ENCODE results near the gene PCDH8. TPM values are rescaled to one million over a fixed set of nuclear protein-coding genes. Genes with fewer than 3 reads are reported as not detected.

Gene PCDH8
- total and polyA plus RNA-seq, 2 of the 4 experiments (the other 2 are of a cell fraction), result not detected

DNA sequence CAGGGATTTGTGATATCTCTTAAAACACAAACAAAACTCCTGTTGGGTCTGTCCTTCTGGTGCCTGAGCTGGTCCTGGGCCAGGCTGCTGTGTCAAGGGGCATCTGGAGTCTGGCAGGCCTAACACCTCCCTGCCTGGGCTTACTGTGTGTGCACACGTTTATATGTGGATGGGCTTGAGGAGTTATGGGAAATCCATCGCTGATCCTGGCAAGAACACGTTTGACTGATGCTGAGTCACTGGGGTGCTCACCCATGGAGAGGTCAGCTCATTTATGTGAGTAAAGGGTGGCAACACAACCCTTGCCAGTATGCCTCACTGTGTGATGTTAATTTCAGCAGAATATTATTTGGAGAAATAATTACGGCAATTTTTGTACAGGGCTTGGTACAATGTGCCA lies 44.5 kb upstream of the PCDH8 start:
- in situ Hi-C loops (cut with MboI; ENCODE audit: low sequenced_read_pairs), result no loop called here

More for the DNA sequence above, 44.5 kb upstream of the PCDH8 start:
- H3K27me3 ChIP-seq (ENCODE audit: control insufficient read depth, insufficient read depth, low read length), result no peaks in the 10 kb centered on the region
- H3K36me3 ChIP-seq (ENCODE audit: control insufficient read depth, insufficient read depth, low read length), result no peaks in the 10 kb centered on the region
- no peak overlapping the region for H3K4ac ChIP-seq (ENCODE audit: low read depth, low read length)
- H2AK9ac ChIP-seq (replicated peaks; ENCODE audit: low read depth, low read length, poor library complexity), result no peak overlapping the region
- no peak overlapping the region for H4K8ac ChIP-seq (ENCODE audit: low read depth in 2 of 2, low read length in 2 of 2)
- H3K23ac ChIP-seq (ENCODE audit: low read depth, low read length), result no peak overlapping the region
- no peak overlapping the region for H4K5ac ChIP-seq (ENCODE audit: low read depth, low read length)
- no peak for DNase-seq
- no peak overlapping the region for H3K4me3 ChIP-seq (ENCODE audit: insufficient read depth, low read depth, low read length)
- H2BK20ac ChIP-seq (ENCODE audit: low read depth, low read length), result no peak overlapping the region
- H3K4me1 ChIP-seq (ENCODE audit: control insufficient read depth, insufficient read depth, low read length), result no peaks in the 10 kb centered on the region
- H3K9ac ChIP-seq (ENCODE audit: low read depth, low read length), result no peak overlapping the region
- H2BK120ac ChIP-seq (ENCODE audit: low read depth, low read length), result no peak overlapping the region
- no peaks in the 10 kb centered on the region for H3K79me1 ChIP-seq (ENCODE audit: low read depth in 1 of 2, low read length in 2 of 2)
- H4K91ac ChIP-seq (ENCODE audit: insufficient read depth, low read depth, low read length), result no peak overlapping the region
- no peak overlapping the region for H3K56ac ChIP-seq (ENCODE audit: extremely low read depth, insufficient read depth, low read length)
- no peak overlapping the region for H2AK5ac ChIP-seq (ENCODE audit: low read depth, low read length)
- no peak overlapping the region for H3K27ac ChIP-seq (ENCODE audit: insufficient read depth, low read length)
- dilution Hi-C loops (cut with HindIII; ENCODE audit: low sequenced_read_pairs, unreplicated experiment), result no loop called here
- H2AFZ ChIP-seq (replicated peaks; ENCODE audit: low read length, poor library complexity), result no peak overlapping the region
- no peak overlapping the region for H2BK5ac ChIP-seq (ENCODE audit: low read depth, low read length, poor library complexity, severe bottlenecking)
- no peaks in the 10 kb centered on the region for H3K9me3 ChIP-seq (ENCODE audit: control insufficient read depth, insufficient read depth, low read length)
- CTCF ChIA-PET, result no interaction called here
- H3K18ac ChIP-seq (ENCODE audit: low read depth, low read length), result no peak overlapping the region
- no CpG with 5 or more reads among the region's 4 CpGs for WGBS, 2 experiments (ENCODE audit: extremely low coverage in 2 of 2, insufficient read length in 1 of 2)
- H4K20me1 ChIP-seq (ENCODE audit: insufficient read depth, low read length), result no peaks in the 10 kb centered on the region
- H2BK15ac ChIP-seq (ENCODE audit: low read depth, low read length), result no peak overlapping the region
- POLR2A ChIA-PET (ENCODE audit: unreplicated experiment), result no interaction called here
- intact Hi-C loops (cut with micrococcal nuclease), result no loop called here
- ATAC-seq (ENCODE audit: low read depth), result no peak
- no peaks in the 10 kb centered on the region for H3K9me1 ChIP-seq (ENCODE audit: insufficient read depth, low read length)
- no TSS peak for BruUV-seq (replicated peaks)
- no peak overlapping the region for H3K14ac ChIP-seq (replicated peaks; ENCODE audit: low read depth, low read length)
- TF ChIP-seq MAZ (IDR thresholded peaks at IDR 0.05; ENCODE audit: borderline replicate concordance, low read depth, low read length), result no peak
- no peak for TF ChIP-seq RFX5 (IDR thresholded peaks at IDR 0.05; ENCODE audit: low read depth, low read length)
- TF ChIP-seq NFE2L2 (IDR thresholded peaks at IDR 0.05; ENCODE audit: low read depth, low read length), result no peak
- TF ChIP-seq RCOR1 (IDR thresholded peaks at IDR 0.05; ENCODE audit: insufficient replicate concordance, low read length), result no peak
- no peak overlapping the region for H3K4me2 ChIP-seq (ENCODE audit: low read depth, low read length)
